LoVo (cell line): ENCODE results near the gene MIPOL1.
"Not testable (repeated sequence)": the region's sequence is repeated elsewhere in the genome, so short reads cannot be mapped to it uniquely, and the experiment has no call there.

Experiments used
- DNase-seq: peaks from one replicate; pipeline ENCODE4 v3.0.0-alpha.2; 2016; ENCODE audit warnings: low spot score

The MIPOL1 gene

GRCh38 chr14:37462426-37462825 lies 264.7 kb downstream of the MIPOL1 start:
- DNase-seq: not testable (repeated sequence)

GRCh38 chr14:37464192-37464858 lies 266.6 kb downstream of the MIPOL1 start:
- no peak for DNase-seq

- DNase-seq: peak; percentile 7
Measured at GRCh38 chr14:37466003-37466622, 268.4 kb downstream of the MIPOL1 start.

- DNase-seq: peak; percentile 19
Measured at GRCh38 chr14:37466623-37467088, 268.9 kb downstream of the MIPOL1 start.

- no peak for DNase-seq
Measured at GRCh38 chr14:37469650-37470049, 271.9 kb downstream of the MIPOL1 start.

GRCh38 chr14:37470251-37470650 lies 272.5 kb downstream of the MIPOL1 start:
- no peak for DNase-seq

GRCh38 chr14:37472906-37473305 lies 275.2 kb downstream of the MIPOL1 start:
- DNase-seq: no peak

- DNase-seq: no peak
Measured at GRCh38 chr14:37474191-37474590, 276.5 kb downstream of the MIPOL1 start.

- DNase-seq: no peak
Measured at GRCh38 chr14:37480446-37481290, 282.9 kb downstream of the MIPOL1 start.

- no peak for DNase-seq
Measured at GRCh38 chr14:37482428-37482827, 284.7 kb downstream of the MIPOL1 start.

- no peak for DNase-seq
Measured at GRCh38 chr14:37483672-37484071, 285.9 kb downstream of the MIPOL1 start.

GRCh38 chr14:37490607-37491006 lies 292.9 kb downstream of the MIPOL1 start:
- no peak for DNase-seq

- no peak for DNase-seq
Measured at GRCh38 chr14:37491076-37491475, 293.3 kb downstream of the MIPOL1 start.

- no peak for DNase-seq
Measured at GRCh38 chr14:37493606-37494005, 295.9 kb downstream of the MIPOL1 start.

- no peak for DNase-seq
Measured at GRCh38 chr14:37497422-37497821, 299.7 kb downstream of the MIPOL1 start.

GRCh38 chr14:37501877-37502276 lies 304.1 kb downstream of the MIPOL1 start:
- no peak for DNase-seq

- DNase-seq: no peak
Measured at GRCh38 chr14:37508503-37508902, 310.8 kb downstream of the MIPOL1 start.

- DNase-seq: no peak
Measured at GRCh38 chr14:37512173-37512572, 314.4 kb downstream of the MIPOL1 start.

GRCh38 chr14:37515771-37516170 lies 318.0 kb downstream of the MIPOL1 start:
- DNase-seq: no peak

- no peak for DNase-seq
Measured at GRCh38 chr14:37526994-37527393, 329.3 kb downstream of the MIPOL1 start.

GRCh38 chr14:37539992-37540391 lies 342.3 kb downstream of the MIPOL1 start:
- no peak for DNase-seq

- no peak for DNase-seq
Measured at GRCh38 chr14:37544407-37544806, 346.7 kb downstream of the MIPOL1 start.

GRCh38 chr14:37545174-37545573 lies 347.4 kb downstream of the MIPOL1 start:
- no peak for DNase-seq
